IMR-90 (cell line): ENCODE data around the gene AFAP1L2. TPM values are rescaled to one million over a fixed set of nuclear protein-coding genes. Genes with fewer than 3 reads are reported as not detected.

ENCODE experiments used
- ATAC-seq: fragments of 200-7000 bp; cut with Tn5 transposase; 2 replicates; pipeline ENCODE4 v1.9.1; 2020; ENCODE audit warnings: low read depth, mild to moderate bottlenecking, moderate library complexity
- BruUV-seq: library from RNA; stranded (reverse); fragments of 400-500 nt; replicated peaks from 2 replicates; lab custom pipeline; 2021; lab: Mats Ljungman, UMichigan
- CTCF ChIA-PET: fragments of 300-600 bp; formaldehyde crosslinking; extraction: SDS; loops from one replicate; lab custom pipeline; 2021; ENCODE audit warnings: antibody characterized with exemption; lab: Yijun Ruan, JAX
- POLR2A ChIA-PET: fragments of 300-600 bp; sonication (Branson Sonifier 250); formaldehyde crosslinking; loops from one replicate; lab custom pipeline; 2022; ENCODE audit warnings: antibody characterized with exemption; ENCODE audit not compliant: unreplicated experiment; lab: Charles Lee
- DNase-seq: peaks from one replicate; pipeline ENCODE4 v3.0.0; 2013
- H2AFZ ChIP-seq: replicated peaks from 2 replicates; pipeline ENCODE3; 2013; ENCODE audit warnings: low read length, mild to moderate bottlenecking; ENCODE audit not compliant: poor library complexity
- H2AK5ac ChIP-seq: 2 replicates; pipeline ENCODE4 v1.6.1; 2013; ENCODE audit warnings: low read depth, low read length, inconsistent platforms
- H2AK9ac ChIP-seq: replicated peaks from 2 replicates; pipeline ENCODE3; 2013; ENCODE audit warnings: mild to moderate bottlenecking, low read depth, low read length, moderate library complexity; ENCODE audit not compliant: poor library complexity
- H2BK120ac ChIP-seq: 2 replicates; pipeline ENCODE4 v1.6.1; 2013; ENCODE audit warnings: low read depth, low read length, inconsistent platforms
- H2BK15ac ChIP-seq: 3 replicates; pipeline ENCODE4 v1.6.1; 2013; ENCODE audit warnings: low read depth, low read length, inconsistent platforms
- H2BK20ac ChIP-seq: 2 replicates; pipeline ENCODE4 v1.6.1; 2013; ENCODE audit warnings: low read depth, mild to moderate bottlenecking, inconsistent platforms, low read length, moderate library complexity
- H2BK5ac ChIP-seq: 2 replicates; pipeline ENCODE4 v1.6.1; 2013; ENCODE audit warnings: mild to moderate bottlenecking, low read depth, low read length, inconsistent platforms; ENCODE audit not compliant: poor library complexity, severe bottlenecking
- H3K14ac ChIP-seq: replicated peaks from 2 replicates; pipeline ENCODE4 v1.6.1; 2013; ENCODE audit warnings: low read depth, low read length, inconsistent platforms
- H3K18ac ChIP-seq: 2 replicates; pipeline ENCODE4 v1.6.1; 2013; ENCODE audit warnings: low read depth, low read length, control low read depth
- H3K23ac ChIP-seq: 2 replicates; pipeline ENCODE4 v1.6.1; 2013; ENCODE audit warnings: low read depth, low read length, inconsistent platforms
- H3K27ac ChIP-seq: 2 replicates; pipeline ENCODE4 v1.5.1; 2013; ENCODE audit warnings: mild to moderate bottlenecking, control low read depth, low read length; ENCODE audit not compliant: insufficient read depth
- H3K27me3 ChIP-seq: 2 replicates; pipeline ENCODE4 v1.6.1; 2013; ENCODE audit warnings: low read length; ENCODE audit not compliant: control insufficient read depth, insufficient read depth
- H3K36me3 ChIP-seq: 2 replicates; pipeline ENCODE4 v1.6.1; 2013; ENCODE audit warnings: low read length, mixed read lengths; ENCODE audit not compliant: control insufficient read depth, insufficient read depth
- H3K4ac ChIP-seq: 2 replicates; pipeline ENCODE4 v1.6.1; 2013; ENCODE audit warnings: low read depth, low read length, inconsistent platforms
- H3K4me1 ChIP-seq: 2 replicates; pipeline ENCODE4 v1.6.1; 2013; ENCODE audit warnings: low read length, mixed read lengths; ENCODE audit not compliant: control insufficient read depth, insufficient read depth
- H3K4me2 ChIP-seq: 2 replicates; pipeline ENCODE4 v1.6.1; 2013; ENCODE audit warnings: low read depth, mild to moderate bottlenecking, control low read depth, low read length, moderate library complexity
- H3K4me3 ChIP-seq: 2 replicates; pipeline ENCODE4 v1.5.1; 2013; ENCODE audit warnings: low read depth, mild to moderate bottlenecking, control low read depth, low read length, moderate library complexity; ENCODE audit not compliant: insufficient read depth
- H3K56ac ChIP-seq: 2 replicates; pipeline ENCODE4 v1.6.1; 2013; ENCODE audit warnings: low read length, inconsistent platforms; ENCODE audit not compliant: insufficient read depth; ENCODE audit errors: extremely low read depth
- H3K79me1 ChIP-seq, 2 experiments: 2 replicates each; pipeline ENCODE4 v1.6.1; 2013; ENCODE audit warnings: low read length in 2 of 2, inconsistent platforms in 1 of 2, low read depth in 1 of 2
- H3K9ac ChIP-seq: 2 replicates; pipeline ENCODE4 v1.6.1; 2013; ENCODE audit warnings: low read depth, low read length, control low read depth
- H3K9me1 ChIP-seq: 2 replicates; pipeline ENCODE4 v1.6.1; 2013; ENCODE audit warnings: low read length, inconsistent platforms; ENCODE audit not compliant: insufficient read depth
- H3K9me3 ChIP-seq: 2 replicates; pipeline ENCODE4 v1.6.1; 2013; ENCODE audit warnings: low read length; ENCODE audit not compliant: control insufficient read depth, insufficient read depth
- H4K20me1 ChIP-seq: 2 replicates; pipeline ENCODE4 v1.6.1; 2013; ENCODE audit warnings: low read length, inconsistent platforms; ENCODE audit not compliant: insufficient read depth
- H4K5ac ChIP-seq: 2 replicates; pipeline ENCODE4 v1.6.1; 2013; ENCODE audit warnings: mild to moderate bottlenecking, low read depth, low read length, control low read depth
- H4K8ac ChIP-seq, 2 experiments: 2 replicates each; pipeline ENCODE4 v1.6.1; 2013; ENCODE audit warnings: low read depth in 2 of 2, low read length in 2 of 2, control low read depth in 1 of 2, inconsistent platforms in 1 of 2
- H4K91ac ChIP-seq: 2 replicates; pipeline ENCODE4 v1.6.1; 2013; ENCODE audit warnings: low read depth, low read length, inconsistent platforms; ENCODE audit not compliant: insufficient read depth
- MAZ ChIP-seq: IDR thresholded peaks from 2 replicates; pipeline ENCODE4 v1.6.1; 2012; ENCODE audit warnings: low read depth, mild to moderate bottlenecking, low read length, improper control_type of control experiment, moderate library complexity, borderline replicate concordance
- NFE2L2 ChIP-seq: fragments of 150-350 bp; IDR thresholded peaks from 2 replicates; pipeline ENCODE4 v1.6.1; 2016; ENCODE audit warnings: low read depth, mild to moderate bottlenecking, low read length
- RCOR1 ChIP-seq: IDR thresholded peaks from 2 replicates; pipeline ENCODE4 v1.6.1; 2012; ENCODE audit warnings: mild to moderate bottlenecking, low read length, improper control_type of control experiment; ENCODE audit not compliant: insufficient replicate concordance
- SMC3 ChIP-seq: fragments of 150-350 bp; IDR thresholded peaks from 2 replicates; pipeline ENCODE4 v1.6.1; 2016; ENCODE audit warnings: low read depth, mild to moderate bottlenecking, antibody characterized with exemption, low read length, moderate library complexity
- whole genome bisulfite sequencing, 2 experiments: methylation state at CpG; one replicate each; pipeline versions ENCODE4 v1.1.5 to v1.1.7; 2013; ENCODE audit warnings: missing lambda C conversion rate in 2 of 2; ENCODE audit not compliant: insufficient read length in 1 of 2; ENCODE audit errors: extremely low coverage in 2 of 2; 5-methylcytosine and 5-hydroxymethylcytosine counted together
- dilution Hi-C: fragments of 300-500 bp; cut with HindIII; formaldehyde crosslinking; loops from one replicate; pipeline ENCODE4 v1.14.3; 2018; ENCODE audit warnings: low sequenced_read_pairs; ENCODE audit not compliant: unreplicated experiment
- in situ Hi-C: fragments of 300-500 bp; cut with MboI; formaldehyde crosslinking; loops from 3 replicates; pipeline ENCODE4 v1.14.3; 2019; ENCODE audit warnings: low sequenced_read_pairs, inconsistent platforms, mixed read lengths
- intact Hi-C: fragments of 100-400 bp; cut with micrococcal nuclease; formaldehyde crosslinking; loops from 2 replicates; pipeline ENCODE4 v1.10.0; 2022
- polyA plus RNA-seq, 3 experiments: library from polyadenylated mRNA; depleted of rRNA; stranded (reverse); fragments of >200 nt; gene quantifications; 2 replicates each; pipeline ENCODE4 v1.2.3, GENCODE V29; 2012; ENCODE audit warnings: low replicate concordance in 1 of 3
- total RNA-seq: library from RNA; depleted of rRNA; stranded (reverse); fragments of >200 nt; gene quantifications from 2 replicates; pipeline ENCODE4 v1.2.3, GENCODE V29; 2012

Gene AFAP1L2
- total and polyA plus RNA-seq, 2 of the 4 experiments (the other 2 are of a cell fraction) = under 0.01 to 0.10 TPM

DNA sequence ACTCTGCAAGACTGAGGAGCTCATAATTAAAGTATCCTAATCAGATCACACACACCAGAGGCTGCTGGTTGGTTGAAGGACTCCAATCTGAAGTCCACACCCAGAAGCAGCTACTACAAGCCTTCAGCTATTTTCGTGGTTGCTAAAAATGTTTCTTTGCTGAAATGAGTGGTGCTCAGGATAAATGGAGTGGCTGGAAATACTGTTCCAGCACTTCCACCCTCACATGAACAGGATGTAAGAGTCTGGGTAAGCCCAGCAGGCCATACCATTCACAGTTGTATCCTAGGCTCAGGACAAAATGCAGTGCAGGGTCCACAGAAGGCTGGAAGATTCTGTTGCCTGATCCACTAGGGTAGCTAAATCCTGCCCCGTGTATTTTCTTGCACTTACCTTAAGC lies 34.1 kb downstream of the AFAP1L2 start:
- Histone ChIP-seq H3K23ac (no peak overlapping the region), H3K9me3 (no peaks in the 10 kb centered on the region), H3K4me2 (no peak overlapping the region), H2BK15ac (no peak overlapping the region), H3K36me3 (no peaks in the 10 kb centered on the region), H3K27me3 (peaks cover 11% of the 10 kb centered on the region), H3K18ac (no peak overlapping the region), H2AFZ (no peak overlapping the region), H4K91ac (no peak overlapping the region), H3K4me3 (no peak overlapping the region), H3K56ac (no peak overlapping the region), H3K4ac (no peak overlapping the region), H2AK9ac (no peak overlapping the region), H3K4me1 (peaks cover 10% of the 10 kb centered on the region; the same call in 1 of the 2 replicates), H2AK5ac (no peak overlapping the region), H3K14ac (no peak overlapping the region), H2BK5ac (no peak overlapping the region), H3K9me1 (no peaks in the 10 kb centered on the region), H2BK120ac (no peak overlapping the region), H4K5ac (no peak overlapping the region), H3K9ac (no peak overlapping the region), H4K8ac (no peak overlapping the region), H3K79me1 (no peaks in the 10 kb centered on the region), H4K20me1 (no peaks in the 10 kb centered on the region), H2BK20ac (no peak overlapping the region), H3K27ac (no peak overlapping the region)
- ChIA-PET CTCF (no interaction called here), POLR2A (no interaction called here)
- in situ Hi-C loops (no loop called here), dilution Hi-C loops (no loop called here), intact Hi-C loops (no loop called here)
- ATAC-seq = no peak
- WGBS, 2 experiments = no CpG with 5 or more reads among the region's 2 CpGs
- BruUV-seq = no TSS peak
- TF ChIP-seq NFE2L2 (no peak), MAZ (no peak), RCOR1 (no peak), SMC3 (no peak)
- DNase-seq = no peak
